H1 (cell line): ENCODE data around the gene SRSF9. TPM values are rescaled to one million over a fixed set of nuclear protein-coding genes. Genes with fewer than 3 reads are reported as not detected.

ENCODE experiments used
- CBX5 ChIP-seq: fragments of 300-800, 300-1000 bp; sonication (generic); IDR thresholded peaks from 2 replicates; pipeline ENCODE4 v1.7.1; 2016; ENCODE audit warnings: antibody characterized with exemption, low read length, low read depth
- GABPA ChIP-seq: IDR thresholded peaks from 2 replicates; pipeline ENCODE4 v1.6.1; 2011; ENCODE audit warnings: mild to moderate bottlenecking, low read length, moderate library complexity, borderline replicate concordance; ENCODE audit not compliant: insufficient read depth
- HDAC2 ChIP-seq, 2 experiments: fragments of 300-600 bp in 1 of 2; sonication (generic) in 1 of 2; IDR thresholded peaks; 2 replicates each; pipeline ENCODE4 v1.6.1; 2011 to 2012; ENCODE audit warnings: low read depth in 2 of 2, low read length in 2 of 2, mild to moderate bottlenecking in 2 of 2, moderate library complexity in 2 of 2, borderline replicate concordance in 1 of 2, inconsistent platforms in 1 of 2
- polyA plus RNA-seq, 7 experiments: library from polyadenylated mRNA; depleted of rRNA in 3 of 7; stranded (reverse) in 5 of 7; unstranded in 2 of 7; fragments of >200 nt in 5 of 7; fragments of 200-250 nt in 2 of 7; gene quantifications; 1 replicate in 5 of 7; 2 replicates in 1 of 7; 4 replicates in 1 of 7; pipeline versions ENCODE4 v1.2.1 to v1.2.3, GENCODE V29; 2011 to 2013; ENCODE audit warnings: missing spikeins in 2 of 7, mixed read lengths in 2 of 7
- total RNA-seq: library from RNA; stranded (reverse); fragmentation: NEBNext Ultra II Directional; extraction: Animal tissue kit (Norgen Biotek cat#: 25700); gene quantifications from 2 replicates; pipeline ENCODE4 v1.2.1, GENCODE V29; 2021

SRSF9 gene
- total and polyA plus RNA-seq, 2 of the 8 experiments (the other 6 are each of a cell fraction or from before 2014, with no cell fraction given) = 172 to 304 TPM

DNA sequence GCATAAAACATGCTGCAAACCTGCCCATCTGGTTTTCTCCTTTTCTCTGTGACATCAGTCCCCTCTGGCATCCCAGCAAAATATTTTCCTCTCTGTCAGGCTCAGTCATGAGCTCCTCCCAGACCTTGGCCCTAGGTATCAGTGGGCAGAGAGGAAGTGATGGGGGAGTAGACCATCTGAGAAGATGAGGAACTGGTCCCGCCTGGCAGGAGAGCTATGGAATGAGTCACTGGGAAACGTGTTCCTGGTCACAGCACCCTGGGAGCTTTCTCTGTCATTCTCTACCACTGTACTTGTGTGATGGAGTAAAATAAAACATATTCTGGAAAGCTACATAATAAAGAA lies 5.0 kb upstream of the SRSF9 start (continued):
- TF ChIP-seq CBX5 (no peak), GABPA (no peak), HDAC2 (IDR thresholded peaks at IDR 0.05; ENCODE audit: borderline replicate concordance in 1 of 2, low read depth in 2 of 2, low read length in 2 of 2) (no peak)
